GM12864 (cell line): ENCODE measurements around the gene DDX19B.

Source experiments
- DNase-seq: peaks from one replicate; pipeline ENCODE4 v3.0.0-alpha.2; 2011; ENCODE audit warnings: low read depth
- H3K4me3 ChIP-seq: 2 replicates; pipeline ENCODE4 v1.5.1; 2011; ENCODE audit warnings: mild to moderate bottlenecking, low read depth, low read length, control low read depth
- TF ChIP-seq, protein P1 (sequence below): IDR thresholded peaks from 2 replicates; pipeline ENCODE4 v1.5.1; 2011; ENCODE audit warnings: low read depth, mild to moderate bottlenecking, moderate library complexity, low read length, control low read depth, inconsistent platforms; ENCODE audit errors: missing control alignments

DDX19B gene

DNA sequence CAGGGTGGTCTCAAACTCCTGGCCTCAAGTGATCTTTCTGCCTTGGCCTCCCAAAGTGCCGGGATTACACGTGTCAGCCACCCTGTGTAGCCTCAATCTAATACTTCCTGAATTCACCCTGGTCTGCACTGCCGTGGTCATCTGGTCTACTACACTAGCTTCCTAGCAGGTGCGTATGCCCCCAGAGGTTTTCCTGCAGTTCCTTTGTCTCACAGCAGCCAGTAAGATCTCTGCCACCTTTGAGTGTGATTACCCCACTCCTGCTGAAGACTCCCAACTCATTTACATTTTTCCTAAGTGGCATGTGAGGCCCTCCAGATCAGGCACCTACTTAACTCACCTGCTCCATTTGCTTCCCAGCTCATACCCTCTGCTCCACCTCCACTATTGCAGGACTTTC is 42.6 kb downstream of the DDX19B start:
- no peak overlapping the region for H3K4me3 ChIP-seq
- no peak for DNase-seq
- TF ChIP-seq, protein P1, sequence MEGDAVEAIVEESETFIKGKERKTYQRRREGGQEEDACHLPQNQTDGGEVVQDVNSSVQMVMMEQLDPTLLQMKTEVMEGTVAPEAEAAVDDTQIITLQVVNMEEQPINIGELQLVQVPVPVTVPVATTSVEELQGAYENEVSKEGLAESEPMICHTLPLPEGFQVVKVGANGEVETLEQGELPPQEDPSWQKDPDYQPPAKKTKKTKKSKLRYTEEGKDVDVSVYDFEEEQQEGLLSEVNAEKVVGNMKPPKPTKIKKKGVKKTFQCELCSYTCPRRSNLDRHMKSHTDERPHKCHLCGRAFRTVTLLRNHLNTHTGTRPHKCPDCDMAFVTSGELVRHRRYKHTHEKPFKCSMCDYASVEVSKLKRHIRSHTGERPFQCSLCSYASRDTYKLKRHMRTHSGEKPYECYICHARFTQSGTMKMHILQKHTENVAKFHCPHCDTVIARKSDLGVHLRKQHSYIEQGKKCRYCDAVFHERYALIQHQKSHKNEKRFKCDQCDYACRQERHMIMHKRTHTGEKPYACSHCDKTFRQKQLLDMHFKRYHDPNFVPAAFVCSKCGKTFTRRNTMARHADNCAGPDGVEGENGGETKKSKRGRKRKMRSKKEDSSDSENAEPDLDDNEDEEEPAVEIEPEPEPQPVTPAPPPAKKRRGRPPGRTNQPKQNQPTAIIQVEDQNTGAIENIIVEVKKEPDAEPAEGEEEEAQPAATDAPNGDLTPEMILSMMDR: no peak

- no peak overlapping the region for H3K4me3 ChIP-seq
- TF ChIP-seq, protein P1: no peak
- DNase-seq: no peak
These were observed 43.0 kb downstream of the DDX19B start for GRCh38 chr16:70342016-70342415.

- TF ChIP-seq, protein P1: no peak
- H3K4me3 ChIP-seq: peak overlapping the region; percentile 73
- DNase-seq: no peak
These were observed 46.9 kb downstream of the DDX19B start for GRCh38 chr16:70345840-70346239.

- no peak overlapping the region for H3K4me3 ChIP-seq
- TF ChIP-seq, protein P1: no peak
- DNase-seq: no peak
These were observed 50.0 kb downstream of the DDX19B start for GRCh38 chr16:70348991-70349390.

DNA sequence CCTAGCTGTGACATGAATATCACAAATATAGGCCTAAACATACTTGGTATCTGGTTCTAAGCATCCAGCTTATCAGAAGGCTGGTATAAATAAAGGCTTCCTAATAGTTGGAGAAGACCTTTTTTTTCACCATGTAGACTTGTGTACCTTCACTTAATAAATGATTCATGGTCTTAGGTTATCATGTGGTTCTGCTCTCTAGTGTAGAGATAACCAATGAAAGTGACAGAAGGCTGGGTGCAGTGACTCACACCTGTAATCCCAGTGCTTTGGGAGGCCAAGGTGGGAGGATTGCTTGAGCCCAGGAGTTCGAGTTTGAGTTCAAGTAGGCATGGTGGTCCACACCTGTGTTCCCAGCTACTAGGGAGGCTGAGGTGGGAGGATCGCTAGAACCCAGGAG is 50.8 kb downstream of the DDX19B start:
- H3K4me3 ChIP-seq: no peak overlapping the region
- DNase-seq: no peak

DNA sequence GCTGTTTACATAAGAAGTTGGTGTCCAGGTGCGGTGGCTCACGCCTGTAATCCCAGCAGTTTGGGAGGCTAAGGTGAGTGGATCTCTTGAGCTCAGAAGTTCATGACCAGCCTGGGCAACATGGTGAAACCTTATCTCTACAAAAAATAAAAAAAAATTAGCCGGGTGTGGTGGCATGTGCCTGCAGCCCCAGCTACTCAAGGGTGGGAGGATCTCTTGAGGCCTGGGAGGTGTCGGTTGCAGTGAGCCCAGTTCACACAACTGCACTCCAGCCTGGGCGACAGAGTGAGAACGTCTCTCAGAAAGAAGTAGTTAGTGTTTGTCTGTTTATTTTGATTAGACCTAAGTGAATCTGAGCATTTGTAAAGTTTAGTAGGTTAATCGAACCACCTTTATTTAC is 60.6 kb downstream of the DDX19B start:
- TF ChIP-seq, protein P1: no peak
- no peak for DNase-seq
- no peak overlapping the region for H3K4me3 ChIP-seq

More for the DNA sequence above, 50.8 kb downstream of the DDX19B start:
- TF ChIP-seq, protein P1: no peak

GRCh38 chr16:70364399-70364798 is 65.4 kb downstream of the DDX19B start:
- TF ChIP-seq, protein P1: no peak

More at GRCh38 chr16:70364399-70364798, 65.4 kb downstream of the DDX19B start:
- DNase-seq: no peak
- no peak overlapping the region for H3K4me3 ChIP-seq
